ENCODE data around the gene CLCF1.

DNA sequence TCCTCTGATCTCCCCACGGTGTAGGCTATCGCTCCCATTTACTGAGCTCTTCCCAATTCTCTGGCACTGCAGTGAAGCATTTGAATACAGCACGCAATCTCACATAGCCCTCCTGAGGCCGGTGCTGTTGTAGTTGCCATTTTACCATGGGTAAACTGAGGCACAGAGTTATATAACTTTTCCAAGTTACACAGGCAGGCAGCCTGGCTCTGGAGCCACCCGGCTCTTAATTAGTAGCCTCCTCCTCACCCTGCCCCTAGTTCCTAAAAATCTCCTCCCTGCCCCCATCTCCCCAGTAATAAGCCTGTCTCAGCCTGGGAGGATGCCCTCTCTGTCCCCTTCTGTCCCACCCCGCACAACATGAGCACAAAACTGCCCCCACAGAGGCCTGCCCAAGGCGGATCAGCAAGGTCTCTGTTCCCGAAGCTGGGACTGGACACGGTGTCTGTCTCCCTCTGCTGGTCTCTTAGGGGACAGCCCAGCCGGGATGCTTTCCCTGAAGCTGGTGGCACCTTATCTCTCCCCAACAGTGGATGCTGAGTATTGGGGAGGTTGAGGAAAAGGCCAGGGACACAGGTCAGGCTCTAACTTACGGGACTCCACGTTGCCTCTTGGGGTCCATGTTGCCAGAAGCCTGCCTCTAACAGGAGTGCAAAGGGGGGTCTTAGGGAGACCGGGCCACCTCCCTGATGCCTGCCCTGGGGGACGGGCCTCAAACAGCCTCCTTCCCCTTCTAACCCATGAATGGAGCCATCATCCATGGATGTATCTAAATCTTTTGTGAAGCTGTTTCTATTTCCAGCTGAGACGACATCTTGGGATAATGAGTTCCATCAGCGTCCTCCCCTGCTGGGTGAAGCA is 9.1 kb upstream of the CLCF1 start:
- no peak for TF ChIP-seq EP300 (IDR thresholded peaks at IDR 0.05)
- TF ChIP-seq POLR2A (IDR thresholded peaks at IDR 0.05): no peak
- TF ChIP-seq, protein P1, sequence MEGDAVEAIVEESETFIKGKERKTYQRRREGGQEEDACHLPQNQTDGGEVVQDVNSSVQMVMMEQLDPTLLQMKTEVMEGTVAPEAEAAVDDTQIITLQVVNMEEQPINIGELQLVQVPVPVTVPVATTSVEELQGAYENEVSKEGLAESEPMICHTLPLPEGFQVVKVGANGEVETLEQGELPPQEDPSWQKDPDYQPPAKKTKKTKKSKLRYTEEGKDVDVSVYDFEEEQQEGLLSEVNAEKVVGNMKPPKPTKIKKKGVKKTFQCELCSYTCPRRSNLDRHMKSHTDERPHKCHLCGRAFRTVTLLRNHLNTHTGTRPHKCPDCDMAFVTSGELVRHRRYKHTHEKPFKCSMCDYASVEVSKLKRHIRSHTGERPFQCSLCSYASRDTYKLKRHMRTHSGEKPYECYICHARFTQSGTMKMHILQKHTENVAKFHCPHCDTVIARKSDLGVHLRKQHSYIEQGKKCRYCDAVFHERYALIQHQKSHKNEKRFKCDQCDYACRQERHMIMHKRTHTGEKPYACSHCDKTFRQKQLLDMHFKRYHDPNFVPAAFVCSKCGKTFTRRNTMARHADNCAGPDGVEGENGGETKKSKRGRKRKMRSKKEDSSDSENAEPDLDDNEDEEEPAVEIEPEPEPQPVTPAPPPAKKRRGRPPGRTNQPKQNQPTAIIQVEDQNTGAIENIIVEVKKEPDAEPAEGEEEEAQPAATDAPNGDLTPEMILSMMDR (IDR thresholded peaks at IDR 0.05): peak; percentile 98 to 99 (median 98)
